HepG2 (cell line): ENCODE results near the gene FBXL7.

Experiments
- ARNT2 ChIP-seq: sonication (generic); formaldehyde crosslinking; IDR thresholded peaks from 2 replicates; pipeline ENCODE4 v1.8.0; 2022; ENCODE audit warnings: mild to moderate bottlenecking, low read depth, missing genetic modification reagents, moderate library complexity
- EZH2 ChIP-seq: conservative IDR thresholded peaks from 2 replicates; pipeline ENCODE4 v1.6.1; 2012; ENCODE audit warnings: mild to moderate bottlenecking, low read depth, low read length, moderate library complexity
- NFRKB ChIP-seq: fragments of 450-650 bp; IDR thresholded peaks from 2 replicates; pipeline ENCODE4 v1.6.1; 2017
- USF2 ChIP-seq, 2 experiments: sonication (generic) in 1 of 2; formaldehyde crosslinking in 1 of 2; IDR thresholded peaks; 2 replicates each; pipeline versions ENCODE4 v1.5.1 to v1.6.1; 2011 to 2020; ENCODE audit warnings: borderline replicate concordance in 1 of 2, low read depth in 1 of 2, low read length in 1 of 2, mild to moderate bottlenecking in 1 of 2, missing genetic modification reagents in 1 of 2, moderate library complexity in 1 of 2
- ZNF33B ChIP-seq: sonication (generic); formaldehyde crosslinking; IDR thresholded peaks from 2 replicates; pipeline ENCODE4 v1.5.1; 2020; ENCODE audit warnings: mild to moderate bottlenecking, missing genetic modification reagents
- ZNF775 ChIP-seq: sonication (generic); formaldehyde crosslinking; IDR thresholded peaks from 2 replicates; pipeline ENCODE4 v1.4.0; 2020; ENCODE audit warnings: missing genetic modification reagents, mild to moderate bottlenecking, moderate library complexity, borderline replicate concordance

- no peak for TF ChIP-seq ZNF775 (CRISPR knock-in tag)
- no peak for TF ChIP-seq EZH2
- TF ChIP-seq ZNF33B, result no peak
- no peak for TF ChIP-seq ARNT2 (CRISPR knock-in tag)
- no peak for TF ChIP-seq USF2 (IDR thresholded peaks at IDR 0.05; ENCODE audit: low read depth, low read length)
- TF ChIP-seq USF2 (CRISPR knock-in tag; IDR thresholded peaks at IDR 0.05; ENCODE audit: borderline replicate concordance), result no peak
- TF ChIP-seq NFRKB, result no peak
Observed at GRCh38 chr5:15757103-15757502, 257.1 kb downstream of the FBXL7 start.
